Measurements from ENCODE around the gene BAIAP3.

The BAIAP3 gene

DNA sequence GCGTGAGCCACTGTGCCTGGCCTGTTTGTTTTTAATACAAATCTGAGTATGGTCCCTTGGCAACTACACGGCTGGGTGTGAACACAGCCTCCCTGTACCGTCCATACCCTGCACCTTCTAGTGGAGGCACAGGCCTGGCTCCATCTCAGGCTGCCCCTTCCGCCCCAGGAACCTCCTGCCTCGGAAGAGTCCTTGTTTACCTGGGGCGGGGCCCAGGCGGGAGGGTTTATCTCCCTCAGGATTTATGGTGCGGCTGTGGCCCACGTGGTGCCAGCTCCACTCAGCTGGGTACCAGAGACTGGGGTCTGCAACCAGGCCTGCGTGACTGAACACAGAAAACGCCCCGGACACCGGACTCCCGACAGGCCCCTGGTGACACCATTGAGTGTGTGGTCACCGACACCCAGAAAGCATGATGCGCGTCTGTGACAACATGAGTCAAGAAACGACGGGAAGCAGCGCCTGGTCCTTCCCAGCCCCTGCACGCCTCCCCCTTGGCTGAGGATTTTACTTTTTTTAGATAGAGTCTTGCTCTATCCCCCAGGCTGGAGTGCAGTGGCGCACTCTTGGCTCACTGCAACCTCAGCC lies 62.1 kb downstream of the BAIAP3 start:
- DNase-seq, result no peak

GRCh38 chr16:1397779-1398178 lies 64.3 kb downstream of the BAIAP3 start:
- DNase-seq, result no peak

- DNase-seq, result no peak
Measured at GRCh38 chr16:1398351-1398750, 64.9 kb downstream of the BAIAP3 start.
